Fibroblast of peridontal ligament (primary cell): ENCODE data around the gene DYNC2LI1.

Experiments used
- DNase-seq: peaks from one replicate; pipeline ENCODE4 v3.0.0-alpha.2; 2010; ENCODE audit errors: extremely low read depth

Gene DYNC2LI1

DNA sequence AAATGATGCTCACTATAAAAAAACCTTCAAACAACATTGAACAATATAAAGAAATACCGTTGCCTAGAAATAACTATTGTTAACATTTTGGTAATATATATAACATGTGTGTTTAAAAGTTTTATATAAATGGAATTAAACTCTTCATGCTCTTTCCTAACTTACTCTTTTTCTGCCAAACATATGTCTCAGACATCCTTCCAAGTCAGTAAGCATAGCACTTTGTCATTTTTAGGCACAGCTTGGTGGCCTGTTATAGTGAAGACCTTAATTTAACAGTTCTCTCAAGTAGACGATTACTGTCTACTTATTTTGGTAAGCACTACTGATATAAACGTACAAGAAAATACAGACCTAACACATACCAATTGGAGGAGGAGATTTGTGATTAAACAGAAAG lies 40.9 kb downstream of the DYNC2LI1 start:
- no peak for DNase-seq

DNA sequence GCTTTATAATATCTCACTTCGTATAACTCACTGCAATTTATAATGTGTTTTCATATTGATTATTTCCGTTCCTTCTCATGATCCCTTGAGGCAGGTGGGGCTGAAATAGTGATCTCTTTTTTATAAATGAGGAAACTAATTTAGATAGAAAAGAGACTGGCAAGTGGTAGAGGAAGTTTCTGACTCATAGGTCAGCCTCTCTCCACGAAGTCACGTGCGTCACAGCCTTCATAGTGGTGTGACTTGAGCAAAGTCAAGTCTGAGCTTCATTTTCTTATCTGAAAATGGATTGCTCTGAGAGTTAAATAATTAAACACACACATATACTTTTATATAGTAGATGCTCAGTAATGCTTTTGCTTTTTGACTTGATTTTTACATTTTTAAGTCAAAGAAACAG lies 44.9 kb downstream of the DYNC2LI1 start:
- peak; percentile 27 for DNase-seq

DNA sequence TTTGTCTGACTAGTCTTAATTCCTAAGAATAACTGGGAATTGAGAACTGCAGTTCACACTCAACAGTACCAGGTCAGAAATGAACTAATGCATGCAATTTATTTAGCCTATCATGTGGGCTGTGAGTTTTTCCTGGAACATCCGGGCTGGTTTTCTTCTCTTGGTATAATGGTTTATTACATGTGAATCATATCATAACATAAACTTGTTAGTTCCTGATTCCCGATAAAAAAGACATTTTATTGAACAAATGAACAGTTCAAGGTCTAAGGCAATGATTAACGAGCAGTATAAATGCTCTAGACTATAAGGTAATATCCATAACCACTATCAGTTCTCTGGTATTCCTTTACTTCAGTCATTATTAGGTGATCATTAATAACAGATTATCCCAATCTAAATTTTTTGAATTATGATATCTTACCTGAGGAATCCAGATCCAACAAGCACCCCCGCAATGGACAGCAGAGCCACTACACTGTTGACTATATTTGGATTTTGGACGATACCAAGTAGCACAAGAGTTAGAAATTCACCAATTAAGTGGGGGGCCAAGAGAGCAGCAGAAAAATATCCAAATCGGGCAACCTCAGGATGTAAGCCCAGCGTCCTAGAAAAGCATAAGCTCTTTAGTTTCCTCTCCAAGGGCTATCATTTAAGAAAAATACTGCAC lies 45.8 kb downstream of the DYNC2LI1 start:
- DNase-seq: no peak

DNA sequence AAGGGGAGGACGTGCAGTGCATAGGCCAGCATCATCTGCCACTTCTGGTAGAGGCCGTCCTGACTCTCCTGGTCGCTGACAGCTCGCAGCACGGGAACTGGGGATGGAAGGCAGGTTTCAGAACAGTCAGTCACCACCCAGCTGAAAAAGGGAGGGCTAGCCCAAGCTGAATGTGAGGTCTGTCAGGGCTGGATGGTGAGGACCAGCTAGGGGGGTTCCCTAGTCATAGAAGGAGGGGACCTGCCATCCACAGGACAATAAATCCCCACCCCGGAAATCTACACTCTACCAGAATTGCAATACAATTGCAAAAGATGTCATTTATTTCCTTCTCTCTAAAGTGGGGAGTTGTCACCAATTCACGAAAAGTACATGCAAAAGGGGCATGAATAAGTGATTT lies 49.0 kb downstream of the DYNC2LI1 start:
- no peak for DNase-seq

DNA sequence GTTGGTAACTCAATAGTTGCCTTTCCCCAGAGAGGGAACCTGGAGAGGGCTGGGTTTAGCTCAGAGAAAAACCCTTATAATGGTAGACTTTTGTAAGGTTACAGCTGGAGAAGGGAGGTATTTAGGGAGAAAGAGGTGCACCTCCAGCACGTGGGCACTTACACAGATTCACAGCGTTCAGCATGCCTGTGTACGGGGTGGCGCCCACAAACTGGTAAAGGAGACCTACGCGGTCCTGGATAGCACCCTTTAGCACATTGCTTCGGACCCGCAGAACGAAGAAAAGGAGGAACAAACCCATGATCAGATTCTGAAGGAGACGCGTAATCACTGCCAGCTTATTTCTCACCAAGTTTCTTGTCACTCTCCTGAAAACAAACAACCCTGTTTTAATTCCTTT lies 49.9 kb downstream of the DYNC2LI1 start:
- DNase-seq: no peak

DNA sequence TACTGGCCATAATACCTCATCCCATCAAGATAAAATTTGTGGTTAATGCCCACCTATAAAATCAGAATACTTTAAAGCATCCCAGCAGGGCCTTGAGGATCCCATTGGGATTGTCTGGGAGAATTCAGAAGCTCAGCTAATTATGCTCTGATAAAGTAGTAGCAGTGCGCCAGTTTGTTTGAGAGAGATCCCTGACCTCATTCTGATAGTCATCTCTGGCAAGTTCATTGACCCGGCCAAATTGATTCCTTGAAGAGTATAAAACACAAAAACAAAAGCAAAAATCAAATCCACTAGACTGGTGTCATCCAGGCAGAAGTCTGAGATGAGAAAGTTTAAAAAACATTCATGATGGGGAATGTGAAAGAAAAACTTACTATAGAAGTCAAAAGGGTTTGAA lies 50.7 kb downstream of the DYNC2LI1 start:
- no peak for DNase-seq

DNA sequence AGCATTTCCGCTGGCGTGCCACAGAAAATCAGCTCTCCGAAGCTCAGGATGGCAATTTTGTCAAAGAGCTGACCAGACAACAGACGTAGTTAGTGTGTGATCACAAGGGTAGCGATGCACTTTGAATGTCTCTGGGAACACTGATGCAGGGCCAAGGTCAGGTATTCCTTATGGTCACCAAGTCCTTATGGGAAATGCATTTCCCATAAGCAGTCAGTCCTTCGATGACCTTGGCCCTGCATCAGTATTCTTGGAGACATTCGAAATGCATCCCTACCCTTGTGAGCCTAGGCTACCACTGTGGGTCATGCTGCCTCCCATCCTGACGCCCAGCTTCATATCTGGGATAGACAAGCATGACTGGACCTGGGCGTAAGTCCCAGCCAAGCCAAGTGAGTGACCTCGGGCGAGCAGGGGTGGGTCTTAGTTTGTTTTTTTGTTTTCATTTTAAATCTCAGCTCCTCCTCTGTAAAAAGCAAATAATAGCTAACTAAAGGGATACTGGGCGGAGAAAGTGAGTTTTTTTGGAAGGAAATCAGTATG lies 51.2 kb downstream of the DYNC2LI1 start:
- DNase-seq: no peak

DNA sequence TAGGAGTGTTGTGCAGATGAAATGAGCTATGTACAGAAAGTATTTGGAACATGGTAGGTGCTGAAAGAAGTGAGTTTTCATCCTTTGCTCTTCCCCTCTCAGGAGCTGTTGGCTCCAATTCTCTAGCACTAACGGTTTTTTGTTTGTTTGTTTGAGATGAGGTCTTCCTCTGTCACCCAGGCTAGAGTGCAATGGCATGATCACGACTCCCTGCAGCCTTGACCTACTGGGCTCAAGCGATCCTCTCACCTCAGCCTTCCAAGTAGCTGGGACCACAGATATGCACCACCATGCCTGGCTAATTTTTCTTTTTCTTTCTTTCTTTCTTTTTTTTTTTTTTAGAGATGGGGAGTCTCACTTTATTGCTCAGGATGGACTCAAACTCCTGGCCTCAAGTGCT lies 52.0 kb downstream of the DYNC2LI1 start:
- no peak for DNase-seq

DNA sequence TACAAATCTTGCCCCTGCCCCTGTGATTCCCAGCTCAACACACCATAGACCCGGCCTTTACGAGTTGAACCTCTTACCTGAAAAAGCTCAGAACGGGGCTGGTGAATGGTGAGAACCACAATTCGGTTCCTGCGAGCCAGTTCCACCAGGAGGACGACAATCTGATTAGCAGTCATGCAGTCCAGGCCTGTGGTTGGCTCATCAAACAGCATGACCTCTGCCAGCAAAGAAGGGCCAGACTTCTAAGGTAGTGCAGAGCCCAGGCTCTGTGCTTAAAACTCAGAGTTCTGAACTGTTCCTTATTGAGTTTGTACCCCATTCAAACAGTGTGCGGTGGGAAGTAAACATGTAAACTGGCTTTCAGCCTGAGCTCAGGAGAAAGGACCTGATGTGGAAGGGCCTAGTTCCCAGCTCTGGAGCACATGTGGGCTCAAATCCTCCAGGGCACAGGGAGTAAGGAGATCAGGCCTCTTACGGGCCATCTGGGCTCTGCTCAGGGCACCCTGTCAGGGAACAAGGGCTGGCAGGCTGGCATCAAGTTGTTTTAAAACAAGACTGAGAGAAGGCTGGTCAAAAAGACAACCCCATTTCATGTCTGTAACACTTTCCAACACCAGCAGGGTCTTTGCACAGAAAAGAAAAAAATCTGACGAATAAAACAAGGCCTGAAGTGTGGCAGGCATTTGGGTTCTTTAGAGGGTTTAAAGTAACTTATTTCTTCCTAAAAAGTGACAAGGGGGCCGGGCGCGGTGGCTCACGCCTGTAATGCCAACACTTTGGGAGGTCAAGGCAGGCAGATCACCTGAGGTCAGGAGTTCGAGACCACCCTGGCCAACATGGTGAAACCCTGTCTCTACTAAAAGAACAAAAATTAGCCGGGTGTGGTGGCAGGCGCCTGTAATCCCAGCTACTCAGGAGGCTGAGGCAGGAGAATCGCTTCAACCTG lies 52.7 kb downstream of the DYNC2LI1 start:
- no peak for DNase-seq

DNA sequence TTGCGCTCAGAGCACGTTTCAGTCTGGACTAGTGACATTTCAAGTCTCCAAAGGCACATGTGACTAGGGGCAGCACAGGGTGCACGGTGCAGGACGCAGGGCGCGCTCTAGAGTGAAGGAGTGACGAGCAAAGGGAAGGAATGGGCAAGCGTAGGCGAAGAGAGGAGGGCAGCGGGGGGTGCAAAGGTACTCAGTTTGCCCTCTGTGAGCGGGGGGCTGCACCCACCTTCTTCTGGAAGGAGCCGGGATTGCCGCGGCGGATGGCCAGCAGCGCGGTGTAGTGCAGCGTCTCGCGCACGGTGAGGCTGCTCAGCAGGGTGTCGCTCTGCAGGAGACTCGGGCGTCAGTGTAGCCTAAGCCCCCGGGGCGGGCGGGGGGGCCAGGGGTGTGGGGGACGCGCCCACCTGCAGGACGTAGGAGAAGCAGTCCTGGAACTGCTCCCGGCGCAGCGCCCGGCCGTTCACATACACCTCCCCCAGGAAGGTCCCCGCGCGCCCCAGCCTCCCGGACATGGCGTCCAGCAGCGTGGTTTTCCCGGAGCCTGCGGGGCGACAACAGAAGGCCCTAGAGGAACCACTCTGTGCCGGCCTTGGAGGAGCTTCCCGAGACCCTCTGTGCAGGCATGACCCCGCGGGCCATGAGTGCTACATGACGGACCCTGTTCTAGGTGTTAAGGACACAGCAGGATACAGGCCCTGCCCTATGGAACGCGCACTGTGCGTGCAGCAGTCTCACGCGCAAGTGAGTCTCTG lies 57.9 kb downstream of the DYNC2LI1 start:
- no peak for DNase-seq

DNA sequence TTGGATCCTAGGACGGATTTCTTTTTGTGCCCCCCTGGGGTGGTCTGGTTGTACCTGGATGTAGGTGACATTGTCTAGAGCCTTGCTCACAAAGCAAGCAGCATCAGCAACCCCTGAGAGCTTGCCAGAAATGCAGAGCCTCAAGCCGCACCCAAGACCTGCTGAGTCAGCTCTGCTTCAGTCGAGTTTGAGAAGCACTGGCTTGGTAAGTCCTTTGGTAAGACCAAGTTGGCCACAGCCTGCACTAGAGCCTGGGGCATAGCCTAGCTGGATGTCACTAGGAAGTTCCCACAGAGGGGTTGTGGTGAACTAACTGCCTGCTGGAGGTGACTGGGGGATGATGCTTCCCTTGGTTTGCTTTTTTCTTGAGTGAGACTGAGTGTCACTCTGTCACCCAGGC lies 58.6 kb downstream of the DYNC2LI1 start:
- peak; percentile 4 for DNase-seq

DNA sequence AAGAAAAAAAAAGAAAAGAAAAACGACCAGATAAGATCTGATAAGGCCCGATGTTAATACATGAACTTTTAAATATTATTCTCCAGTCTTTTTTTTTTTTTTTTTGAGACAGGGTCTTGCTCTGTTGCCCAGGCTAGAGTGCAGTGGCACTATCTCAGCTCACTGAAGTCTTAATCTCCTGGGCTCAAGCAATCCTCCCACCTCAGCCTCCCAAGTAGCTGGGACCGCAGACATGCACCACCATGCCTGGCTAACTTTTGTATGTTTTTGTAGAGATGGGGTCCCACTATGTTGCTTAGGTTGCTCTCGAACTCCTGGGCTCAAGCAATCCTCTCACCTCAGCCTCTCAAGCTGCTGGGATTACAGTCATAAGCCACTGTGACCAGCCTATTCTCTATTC lies 63.2 kb downstream of the DYNC2LI1 start:
- no peak for DNase-seq

DNA sequence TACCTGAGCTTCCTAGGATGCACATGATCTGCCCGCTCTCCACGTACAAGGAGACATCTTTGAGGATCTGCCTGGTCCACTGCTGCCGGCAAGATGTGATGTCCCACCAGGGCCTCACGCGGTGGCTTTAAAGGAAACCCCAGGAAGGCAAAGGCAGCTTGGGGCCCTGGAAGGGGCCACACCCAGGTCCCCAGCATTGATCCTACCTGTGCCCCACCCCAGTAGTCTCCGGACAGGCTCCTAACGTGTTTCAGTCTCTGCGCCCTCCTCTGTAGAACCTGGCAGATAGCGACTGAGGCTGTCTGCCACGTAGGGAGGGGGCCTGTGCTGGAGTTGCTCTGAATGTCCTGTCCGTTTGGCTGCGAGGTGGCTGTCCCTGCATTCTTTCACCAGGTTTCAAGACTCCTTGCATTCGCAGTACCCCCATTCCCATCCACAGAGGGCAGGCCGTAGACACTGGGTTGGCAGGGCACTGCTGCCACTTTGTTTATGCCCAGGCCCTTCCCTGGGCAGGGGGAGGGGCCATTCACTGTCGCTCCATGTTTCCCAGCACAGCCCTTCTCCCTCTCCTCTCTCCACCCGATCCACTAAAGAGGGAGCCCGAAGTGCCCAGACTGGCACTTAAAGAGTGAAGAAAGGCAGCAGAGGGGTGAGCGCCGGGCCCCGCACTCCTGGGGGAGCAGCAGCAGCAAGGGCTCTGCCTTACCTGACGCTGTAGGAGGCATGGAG lies 64.2 kb downstream of the DYNC2LI1 start:
- no peak for DNase-seq

DNA sequence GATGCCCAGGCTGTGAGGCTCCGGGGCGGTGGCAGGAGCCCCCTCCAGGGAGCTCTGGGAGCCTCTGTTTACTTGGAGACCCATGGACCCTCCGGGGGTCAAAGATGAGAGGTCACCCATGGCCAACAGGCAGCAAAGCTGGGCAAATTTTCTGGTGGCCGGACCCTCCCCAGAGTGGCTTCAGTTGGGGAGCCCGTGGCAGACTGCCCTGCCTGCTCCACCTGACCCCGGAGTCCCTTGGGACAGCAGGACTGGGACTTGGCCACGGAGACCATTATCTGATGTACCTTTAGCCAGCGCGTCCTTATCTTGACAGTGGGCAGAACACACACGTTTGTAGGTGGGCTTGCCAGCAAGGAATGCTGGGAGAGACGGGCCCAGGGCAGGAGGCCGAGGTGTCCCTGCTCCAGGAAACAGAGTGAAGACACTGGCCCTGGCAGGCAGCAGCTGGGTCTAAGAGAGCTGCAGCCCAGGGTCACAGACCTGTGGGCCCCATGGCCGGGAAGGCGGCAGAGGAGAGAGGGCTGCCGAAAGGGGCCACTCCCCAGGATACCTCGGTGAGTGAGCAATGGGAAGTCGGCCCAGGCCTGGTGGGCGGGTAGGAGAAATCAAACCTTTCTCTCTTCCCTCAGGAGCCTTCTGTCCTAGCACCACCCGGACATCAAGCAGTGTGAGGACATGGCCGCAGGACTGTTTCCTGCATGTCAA lies 64.9 kb downstream of the DYNC2LI1 start, which contains the start of the genes ABCG5 and ABCG8:
ABCG5 (minus strand) TSS at position 280 of the 708 bp plus-strand sequence; CDS start at position 120, 160 bp downstream.
ABCG8 (plus strand) TSS at position 412 of the 708 bp plus-strand sequence; CDS start at position 495, 83 bp downstream.
- DNase-seq: no peak

DNA sequence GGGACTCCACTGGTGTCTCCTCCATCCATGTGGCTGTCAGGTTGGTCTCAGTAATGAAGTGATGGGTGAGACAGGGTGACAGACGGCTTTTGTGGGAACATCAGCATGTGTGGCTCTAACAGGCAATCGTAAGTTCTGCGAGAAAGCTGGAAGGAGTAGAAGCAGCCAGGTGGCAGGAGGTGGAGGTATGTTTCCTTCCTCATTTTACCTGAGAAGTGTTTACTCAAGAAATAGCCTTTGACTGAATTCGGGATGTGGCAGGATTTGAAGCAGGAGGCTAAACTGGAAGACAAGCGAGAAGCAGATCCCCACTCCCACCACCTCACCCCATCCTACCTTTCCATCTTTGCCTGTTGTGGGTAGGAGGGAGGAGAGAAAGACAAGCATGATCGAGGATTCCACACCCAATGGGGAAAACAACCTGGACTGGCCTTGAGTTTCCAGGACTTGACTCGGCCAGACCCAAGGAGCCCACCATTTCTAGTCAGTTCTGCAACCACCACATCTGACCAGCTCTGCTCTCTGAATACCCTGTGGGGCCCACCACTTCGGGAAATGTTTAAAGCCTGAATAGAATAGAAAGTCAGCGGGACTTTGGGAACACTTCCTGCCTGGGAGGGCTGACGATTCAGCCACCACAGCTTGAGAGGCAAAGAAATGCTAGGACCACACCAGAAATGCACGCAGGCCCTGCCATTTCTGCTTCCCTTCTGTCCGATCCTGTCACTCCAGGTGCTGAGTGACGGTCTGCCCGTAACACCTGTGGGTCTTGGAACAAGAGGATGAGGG lies 66.1 kb downstream of the DYNC2LI1 start:
- DNase-seq: no peak

DNA sequence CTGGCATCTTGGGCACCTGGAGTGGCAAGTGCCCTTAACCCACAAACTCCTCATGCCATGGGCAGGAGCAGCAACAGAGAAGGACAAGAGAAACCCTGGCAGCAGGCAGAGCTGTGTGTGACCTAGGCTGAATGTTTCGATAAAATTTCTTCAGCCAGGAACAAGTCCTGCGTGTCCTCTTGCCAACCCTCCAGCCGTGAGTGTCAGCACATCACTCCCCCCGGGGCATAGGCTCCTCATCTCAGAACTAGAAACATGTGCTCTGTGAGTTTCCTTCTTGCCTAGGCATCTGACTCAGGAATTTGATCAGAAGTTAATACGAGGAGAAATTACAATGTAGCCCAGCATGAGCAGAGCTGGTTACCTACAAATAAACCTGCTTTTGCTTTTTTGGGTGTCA lies 67.1 kb downstream of the DYNC2LI1 start:
- no peak for DNase-seq

DNA sequence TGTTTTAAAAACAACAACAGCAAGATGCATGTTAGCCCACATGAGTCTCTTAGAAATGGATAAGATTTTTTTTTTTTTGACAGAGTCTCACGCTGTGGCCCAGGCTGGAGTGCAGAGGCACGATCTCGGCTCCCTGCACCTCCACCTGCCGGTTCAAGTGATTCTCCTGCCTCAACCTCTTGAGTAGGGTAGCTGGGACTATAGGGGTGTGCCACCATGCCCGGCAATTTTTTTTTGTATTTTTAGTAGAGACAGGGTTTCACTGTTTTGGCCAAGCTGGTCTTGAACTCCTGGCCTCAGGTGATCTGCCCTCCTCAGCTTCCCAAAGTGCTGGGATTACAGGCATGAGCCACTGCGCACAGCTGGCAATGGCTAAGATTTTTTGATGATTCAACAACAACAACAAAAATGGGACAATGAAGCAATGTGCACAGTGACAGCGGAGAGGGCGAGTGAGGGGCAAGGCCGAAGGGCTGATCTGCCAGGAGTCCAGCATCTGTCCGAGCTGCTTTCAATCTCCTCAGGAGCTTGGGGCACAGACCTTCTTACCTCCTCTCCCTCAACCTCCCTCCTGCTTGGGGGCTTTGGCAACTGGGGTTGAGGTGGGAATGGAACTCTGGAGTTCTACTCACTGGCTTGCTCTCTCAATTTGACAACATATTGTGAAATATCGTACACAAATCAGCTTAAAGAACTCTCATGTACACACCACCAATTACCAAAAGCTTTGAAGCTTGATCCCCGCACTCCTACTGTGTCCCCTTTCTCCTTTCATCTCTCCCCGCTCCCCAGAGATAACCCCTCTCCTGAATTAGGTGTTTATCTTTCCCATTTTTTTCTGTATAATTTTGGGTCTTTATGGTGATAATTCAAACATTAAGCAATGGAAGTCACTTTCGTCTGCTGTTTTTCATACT lies 68.4 kb downstream of the DYNC2LI1 start:
- no peak for DNase-seq

DNA sequence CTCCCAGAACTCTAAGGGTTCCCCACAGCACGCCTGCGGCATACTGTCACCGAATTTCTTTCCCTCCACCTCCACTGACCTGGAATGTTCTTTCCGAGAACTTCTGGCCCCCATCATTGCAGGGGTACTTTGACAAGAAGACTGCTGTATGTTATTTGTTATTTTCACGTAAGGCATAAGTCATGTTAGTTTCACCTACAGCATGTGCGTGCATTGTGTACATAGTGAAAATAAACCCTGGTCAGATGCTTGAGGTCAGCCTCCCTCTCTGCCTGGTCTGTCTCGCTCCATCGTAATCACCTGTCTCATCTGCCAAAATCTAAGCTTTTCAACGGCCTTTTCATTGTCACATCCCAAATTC lies 69.0 kb downstream of the DYNC2LI1 start:
- no peak for DNase-seq

DNA sequence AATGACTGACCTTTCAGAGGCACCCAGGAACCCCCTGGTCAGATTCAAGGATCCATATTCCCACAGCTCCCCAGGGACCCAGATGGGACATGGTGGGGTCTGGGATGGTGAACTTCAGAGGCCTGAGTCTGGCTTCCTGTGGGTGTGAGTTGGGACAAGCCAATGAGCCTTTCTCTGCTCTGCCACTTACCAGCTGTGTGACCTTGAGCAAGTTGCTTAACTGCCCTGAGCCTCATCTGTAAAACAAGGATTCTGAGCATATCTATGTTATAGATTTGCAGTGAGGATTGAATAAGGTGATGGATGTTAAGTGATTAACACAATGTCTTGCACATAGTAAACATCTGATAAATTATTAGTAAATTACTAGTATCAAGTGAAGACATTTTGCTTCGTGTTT lies 71.3 kb downstream of the DYNC2LI1 start:
- DNase-seq: no peak
